Panc1 (cell line): ENCODE results near the gene CUEDC1. TPM values are rescaled to one million over a fixed set of nuclear protein-coding genes. Genes with fewer than 3 reads are reported as not detected.

Source experiments
- ATAC-seq: fragments of 200-7000 bp; cut with Tn5 transposase; 2 replicates; pipeline ENCODE4 v1.9.1; 2020; ENCODE audit warnings: mild to moderate bottlenecking, moderate library complexity
- BruUV-seq: library from RNA; stranded (reverse); fragments of 400-500 nt; replicated peaks from 2 replicates; lab custom pipeline; 2021; lab: Mats Ljungman, UMichigan
- CTCF ChIA-PET: fragments of 300-600 bp; sonication (Branson Sonifier 250); formaldehyde crosslinking; loops from one replicate; lab custom pipeline; 2022; ENCODE audit warnings: antibody characterized with exemption; lab: Charles Lee
- POLR2A ChIA-PET: fragments of 300-600 bp; sonication (Branson Sonifier 250); formaldehyde crosslinking; loops from one replicate; lab custom pipeline; 2022; ENCODE audit warnings: antibody characterized with exemption; lab: Charles Lee
- DNase-seq: peaks from one replicate; pipeline ENCODE4 v3.0.0-alpha.2; 2010; ENCODE audit warnings: low read depth, low spot score
- H3K27ac ChIP-seq: 2 replicates; pipeline ENCODE4 v1.5.1; 2011; ENCODE audit warnings: mild to moderate bottlenecking, low read length, inconsistent platforms
- H3K27me3 ChIP-seq: fragments of 200-500 bp; sonication (Bioruptor generic); 2 replicates; pipeline ENCODE4 v1.6.0; 2014; ENCODE audit warnings: low read length, inconsistent platforms; ENCODE audit not compliant: control insufficient read depth, insufficient read depth
- H3K36me3 ChIP-seq: fragments of 200-500 bp; sonication (Bioruptor generic); 2 replicates; pipeline ENCODE4 v1.5.1; 2014; ENCODE audit warnings: inconsistent platforms, mild to moderate bottlenecking, low read length, moderate library complexity; ENCODE audit not compliant: control insufficient read depth, insufficient read depth
- H3K4me1 ChIP-seq: 2 replicates; pipeline ENCODE4 v1.5.1; 2011; ENCODE audit warnings: inconsistent platforms, mild to moderate bottlenecking, low read length, moderate library complexity; ENCODE audit not compliant: control insufficient read depth, insufficient read depth
- H3K4me3 ChIP-seq, 2 experiments: 2 replicates each; pipeline ENCODE4 v1.5.1; 2011 to 2012; ENCODE audit warnings: low read depth in 2 of 2, low read length in 2 of 2, mild to moderate bottlenecking in 2 of 2, inconsistent platforms in 1 of 2, moderate library complexity in 1 of 2
- H3K9me3 ChIP-seq: fragments of 200-500 bp; sonication (Bioruptor generic); 2 replicates; pipeline ENCODE4 v1.5.1; 2014; ENCODE audit warnings: low read depth, mild to moderate bottlenecking, inconsistent platforms, low read length, moderate library complexity; ENCODE audit not compliant: control insufficient read depth, insufficient read depth
- POLR2AphosphoS5 ChIP-seq: IDR thresholded peaks from 2 replicates; pipeline ENCODE4 v1.6.1; 2012; ENCODE audit warnings: mild to moderate bottlenecking, low read depth, low read length, moderate library complexity
- REST ChIP-seq, 2 experiments: IDR thresholded peaks; 2 replicates each; pipeline ENCODE4 v1.6.1; 2011 to 2012; ENCODE audit warnings: low read depth in 2 of 2, control low read depth in 1 of 2, low read length in 1 of 2, mild to moderate bottlenecking in 1 of 2, moderate library complexity in 1 of 2; ENCODE audit not compliant: insufficient read depth in 1 of 2
- SIN3A ChIP-seq: IDR thresholded peaks from 2 replicates; pipeline ENCODE4 v1.6.1; 2012; ENCODE audit warnings: low read depth, mild to moderate bottlenecking, low read length, moderate library complexity, borderline replicate concordance; ENCODE audit not compliant: insufficient read depth
- TCF7L2 ChIP-seq: IDR thresholded peaks from 2 replicates; pipeline ENCODE4 v1.6.1; 2011; ENCODE audit warnings: mild to moderate bottlenecking, low read depth, low read length, inconsistent platforms
- in situ Hi-C: cut with HindIII; loops from 2 replicates; pipeline ENCODE4 v1.10.0; 2016; ENCODE audit warnings: low sequenced_read_pairs, low pct_unique_long_range_greater_than_20kb
- intact Hi-C: fragments of 100-400 bp; cut with micrococcal nuclease; formaldehyde crosslinking; loops from one replicate; pipeline ENCODE4 v1.10.0; 2022; ENCODE audit not compliant: unreplicated experiment
- total RNA-seq: library from RNA; stranded (reverse); gene quantifications from one replicate; pipeline ENCODE4 v1.2.1, GENCODE V29; 2021; ENCODE audit not compliant: unreplicated experiment
- TF ChIP-seq, protein P1 (sequence below): fragments of 450-650 bp; IDR thresholded peaks from 2 replicates; pipeline ENCODE4 v1.5.1; 2017; ENCODE audit warnings: mild to moderate bottlenecking

The CUEDC1 gene
- total RNA-seq, 1 experiment from 2014 or later: 103 TPM

DNA sequence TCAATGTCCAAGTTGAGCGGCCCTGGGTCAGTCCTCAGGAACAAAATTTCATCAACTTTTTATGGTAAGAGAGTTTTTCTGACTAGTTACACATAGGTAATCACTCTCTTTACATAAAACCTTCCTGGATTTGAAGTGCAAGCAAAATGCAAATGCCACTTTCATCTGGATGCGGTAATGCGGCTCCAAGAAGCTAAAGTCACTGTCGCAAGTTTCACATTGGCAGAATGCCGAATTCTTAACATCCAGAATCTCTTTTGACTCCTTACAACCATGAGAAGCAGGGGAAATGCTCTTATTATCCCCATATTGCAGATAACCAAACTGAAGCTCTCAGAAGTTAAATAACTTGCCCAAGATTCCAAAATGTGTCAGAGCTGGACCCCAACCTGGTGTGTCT, 135.3 kb downstream of the CUEDC1 start:
- peaks cover 5% of the 10 kb centered on the region; the same call in 1 of the 2 replicates for H3K27me3 ChIP-seq
- CTCF ChIA-PET: no interaction called here
- no peaks in the 10 kb centered on the region for H3K9me3 ChIP-seq
- DNase-seq (no peak), ATAC-seq (no peak)
- no peaks in the 10 kb centered on the region for H3K36me3 ChIP-seq
- H3K27ac ChIP-seq: no peak overlapping the region
- no peaks in the 10 kb centered on the region for H3K4me1 ChIP-seq
- in situ Hi-C loops: no loop called here
- no peak for TF ChIP-seq REST (IDR thresholded peaks at IDR 0.05; ENCODE audit: insufficient read depth in 1 of 2, low read depth in 2 of 2, low read length in 1 of 2)
- intact Hi-C loops: no loop called here
- no peak overlapping the region for H3K4me3 ChIP-seq
- POLR2A ChIA-PET: no interaction called here
- BruUV-seq: no TSS peak

- no TSS peak for BruUV-seq
- peaks cover 11% of the 10 kb centered on the region for H3K27me3 ChIP-seq
- DNase-seq (no peak), ATAC-seq (no peak)
- no peaks in the 10 kb centered on the region for H3K36me3 ChIP-seq
- ChIA-PET POLR2A (no interaction called here), CTCF (no interaction called here)
- H3K4me1 ChIP-seq: no peaks in the 10 kb centered on the region
- H3K9me3 ChIP-seq: no peaks in the 10 kb centered on the region
- intact Hi-C loops: no loop called here
- H3K27ac ChIP-seq: no peak overlapping the region
- H3K4me3 ChIP-seq: no peak overlapping the region
- no peak for TF ChIP-seq SIN3A
- in situ Hi-C loops: no loop called here
These were observed 135.9 kb downstream of the CUEDC1 start for GRCh38 chr17:57819285-57819684.

DNA sequence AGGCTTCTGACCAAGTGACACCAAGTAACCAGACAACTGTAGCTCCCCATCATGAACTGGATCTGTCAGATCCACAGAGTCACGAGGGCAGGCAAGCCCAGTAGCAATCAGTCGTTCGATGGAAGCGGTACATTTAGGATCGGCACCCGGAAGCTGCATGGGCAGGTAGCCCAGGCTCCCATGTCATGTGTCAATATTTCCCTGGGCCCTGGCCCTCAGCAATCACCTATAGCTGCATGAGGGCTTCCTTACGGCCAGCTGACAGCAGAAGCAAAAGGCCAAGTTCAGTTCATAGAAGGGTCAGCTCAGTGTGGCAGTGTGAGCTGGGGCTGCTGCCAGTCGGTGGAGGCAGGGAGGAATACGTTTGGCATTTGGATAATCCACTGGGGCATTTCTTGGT, 137.1 kb downstream of the CUEDC1 start:
- Histone ChIP-seq H3K4me1 (no peaks in the 10 kb centered on the region), H3K9me3 (no peaks in the 10 kb centered on the region), H3K36me3 (no peaks in the 10 kb centered on the region), H3K27ac (no peak overlapping the region), H3K27me3 (peaks cover 12% of the 10 kb centered on the region), H3K4me3 (no peak overlapping the region)
- intact Hi-C loops: no loop called here
- TF ChIP-seq SIN3A (no peak), REST (IDR thresholded peaks at IDR 0.05; ENCODE audit: insufficient read depth in 1 of 2, low read depth in 2 of 2, low read length in 1 of 2) (no peak), TCF7L2 (no peak), POLR2AphosphoS5 (no peak)
- TF ChIP-seq, protein P1, sequence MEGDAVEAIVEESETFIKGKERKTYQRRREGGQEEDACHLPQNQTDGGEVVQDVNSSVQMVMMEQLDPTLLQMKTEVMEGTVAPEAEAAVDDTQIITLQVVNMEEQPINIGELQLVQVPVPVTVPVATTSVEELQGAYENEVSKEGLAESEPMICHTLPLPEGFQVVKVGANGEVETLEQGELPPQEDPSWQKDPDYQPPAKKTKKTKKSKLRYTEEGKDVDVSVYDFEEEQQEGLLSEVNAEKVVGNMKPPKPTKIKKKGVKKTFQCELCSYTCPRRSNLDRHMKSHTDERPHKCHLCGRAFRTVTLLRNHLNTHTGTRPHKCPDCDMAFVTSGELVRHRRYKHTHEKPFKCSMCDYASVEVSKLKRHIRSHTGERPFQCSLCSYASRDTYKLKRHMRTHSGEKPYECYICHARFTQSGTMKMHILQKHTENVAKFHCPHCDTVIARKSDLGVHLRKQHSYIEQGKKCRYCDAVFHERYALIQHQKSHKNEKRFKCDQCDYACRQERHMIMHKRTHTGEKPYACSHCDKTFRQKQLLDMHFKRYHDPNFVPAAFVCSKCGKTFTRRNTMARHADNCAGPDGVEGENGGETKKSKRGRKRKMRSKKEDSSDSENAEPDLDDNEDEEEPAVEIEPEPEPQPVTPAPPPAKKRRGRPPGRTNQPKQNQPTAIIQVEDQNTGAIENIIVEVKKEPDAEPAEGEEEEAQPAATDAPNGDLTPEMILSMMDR: no peak
- DNase-seq (no peak), ATAC-seq (no peak)
- CTCF ChIA-PET: no interaction called here
- POLR2A ChIA-PET: interaction anchor here (0.6 kb wide), 1 partner anchor 37 kb away, joined by 4 read pairs; no protein-coding TSS in a partner anchor
- BruUV-seq: no TSS peak
- in situ Hi-C loops: no loop called here
